CD4-positive, alpha-beta T cell treated with Interleukin-6 at 100 ng/mL for 8 hours (primary cell): ENCODE data around the gene FLNB.
"Not testable (repeated sequence)": the region's sequence is repeated elsewhere in the genome, so short reads cannot be mapped to it uniquely, and the experiment has no call there.

Experiments used
- DNase-seq: peaks from one replicate; pipeline ENCODE4 v3.0.0-alpha.2; 2020; ENCODE audit warnings: mixed read lengths, low spot score

FLNB gene

GRCh38 chr3:57982561-57983243 is 25.5 kb upstream of the FLNB start:
- no peak for DNase-seq

- peak; percentile 56 for DNase-seq
Observed at GRCh38 chr3:57983734-57984518, 24.3 kb upstream of the FLNB start.

- no peak for DNase-seq
Observed at GRCh38 chr3:57985176-57985983, 22.8 kb upstream of the FLNB start.

GRCh38 chr3:57985984-57986246 is 22.3 kb upstream of the FLNB start:
- DNase-seq = no peak

- no peak for DNase-seq
Observed at GRCh38 chr3:57986261-57986660, 22.0 kb upstream of the FLNB start.

GRCh38 chr3:57989198-57989597 is 19.0 kb upstream of the FLNB start:
- not testable (repeated sequence) for DNase-seq

GRCh38 chr3:57989646-57990045 is 18.6 kb upstream of the FLNB start:
- no peak for DNase-seq

- no peak for DNase-seq
Observed at GRCh38 chr3:57992452-57993213, 15.6 kb upstream of the FLNB start.

GRCh38 chr3:57998366-57999283 is 9.6 kb upstream of the FLNB start:
- no peak for DNase-seq

- no peak for DNase-seq
Observed at GRCh38 chr3:57999417-58000115, 8.7 kb upstream of the FLNB start.

- no peak for DNase-seq
Observed at GRCh38 chr3:58000306-58001085, 7.7 kb upstream of the FLNB start.

- no peak for DNase-seq
Observed at GRCh38 chr3:58001086-58001467, 7.1 kb upstream of the FLNB start.

GRCh38 chr3:58001979-58002378 is 6.2 kb upstream of the FLNB start:
- no peak for DNase-seq

GRCh38 chr3:58003093-58003492 is 5.1 kb upstream of the FLNB start:
- DNase-seq = no peak

- no peak for DNase-seq
Observed at GRCh38 chr3:58004973-58005372, 3.2 kb upstream of the FLNB start.

- no peak for DNase-seq
Observed at GRCh38 chr3:58005669-58006068, 2.6 kb upstream of the FLNB start.

- no peak for DNase-seq
Observed at GRCh38 chr3:58006661-58007060, 1.6 kb upstream of the FLNB start.

- DNase-seq = peak; percentile 32
Observed at GRCh38 chr3:58009026-58009748, 965 bp downstream of the FLNB start.
